HG03135 (cell line): ENCODE measurements around the gene COQ8A.

Experiments used
- ATAC-seq: cut with Tn5 transposase; IDR thresholded peaks from one replicate; pipeline ENCODE4 v1.9.1; 2021; ENCODE audit warnings: mild to moderate bottlenecking, moderate library complexity; ENCODE audit not compliant: unreplicated experiment

COQ8A gene

DNA sequence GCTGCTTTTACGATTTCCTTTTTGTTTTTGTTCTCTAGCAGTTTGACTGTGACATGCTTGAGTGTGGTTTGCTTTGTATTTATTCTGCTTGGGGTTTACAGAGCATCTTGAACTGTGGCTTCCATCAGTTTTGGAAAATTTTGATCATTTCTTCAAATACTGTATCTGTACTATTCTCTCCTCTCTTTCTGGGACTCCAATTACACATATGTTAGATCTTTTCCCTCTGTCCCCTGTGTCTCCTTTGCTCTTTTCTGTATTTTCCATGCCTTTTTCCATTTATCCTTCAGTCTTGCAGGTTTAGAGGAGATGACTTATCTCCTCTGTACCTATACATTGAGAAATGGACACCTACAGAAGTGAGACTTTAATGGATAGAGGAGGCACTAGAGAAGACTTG lies 31.7 kb downstream of the COQ8A start:
- no peak for ATAC-seq

DNA sequence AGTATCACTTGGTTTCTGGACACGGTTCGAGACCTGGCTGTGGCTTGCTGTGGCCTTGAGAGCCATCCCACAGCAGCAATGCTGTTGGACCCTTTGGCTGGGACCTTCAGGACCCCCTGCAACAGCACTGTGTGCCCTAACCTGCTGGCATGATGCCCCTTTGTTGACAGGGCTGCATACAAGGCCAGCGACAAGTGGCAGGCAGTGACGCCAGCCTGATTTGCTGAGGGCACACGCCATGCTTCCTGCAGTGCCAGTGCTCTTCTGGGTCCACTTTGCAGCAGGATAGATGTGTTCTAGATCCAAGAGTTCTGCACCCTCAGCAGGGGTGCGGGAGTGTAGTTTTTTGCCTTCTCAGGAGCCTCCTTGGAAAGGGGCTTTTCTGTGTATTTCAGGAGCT lies 32.8 kb downstream of the COQ8A start:
- no peak for ATAC-seq

DNA sequence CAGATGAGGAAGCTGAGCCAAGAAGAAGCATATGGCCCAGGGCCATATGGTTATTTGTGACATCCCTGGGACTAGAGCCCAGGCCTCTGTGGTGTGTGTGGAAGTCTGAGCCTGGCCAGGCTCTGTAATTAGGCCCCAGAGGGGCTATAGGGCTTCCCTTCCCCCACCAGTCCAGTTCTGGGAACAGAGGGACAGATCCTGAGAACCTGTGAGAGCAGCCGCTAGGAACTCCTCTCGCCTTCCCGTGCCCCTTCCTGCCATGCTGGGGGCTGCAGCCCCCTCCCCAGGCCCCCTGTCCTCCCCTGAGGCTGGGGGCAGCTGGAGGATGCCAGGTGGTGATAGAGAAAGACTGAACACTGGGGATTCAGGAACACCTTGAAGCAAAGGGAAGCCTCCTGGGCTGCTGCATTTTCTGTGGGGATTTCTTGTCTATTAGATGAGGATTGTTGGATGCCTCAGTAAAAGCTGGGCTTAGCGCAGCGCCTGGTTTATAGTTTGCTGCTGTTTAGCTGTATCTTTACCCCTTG lies 33.3 kb downstream of the COQ8A start:
- no peak for ATAC-seq

DNA sequence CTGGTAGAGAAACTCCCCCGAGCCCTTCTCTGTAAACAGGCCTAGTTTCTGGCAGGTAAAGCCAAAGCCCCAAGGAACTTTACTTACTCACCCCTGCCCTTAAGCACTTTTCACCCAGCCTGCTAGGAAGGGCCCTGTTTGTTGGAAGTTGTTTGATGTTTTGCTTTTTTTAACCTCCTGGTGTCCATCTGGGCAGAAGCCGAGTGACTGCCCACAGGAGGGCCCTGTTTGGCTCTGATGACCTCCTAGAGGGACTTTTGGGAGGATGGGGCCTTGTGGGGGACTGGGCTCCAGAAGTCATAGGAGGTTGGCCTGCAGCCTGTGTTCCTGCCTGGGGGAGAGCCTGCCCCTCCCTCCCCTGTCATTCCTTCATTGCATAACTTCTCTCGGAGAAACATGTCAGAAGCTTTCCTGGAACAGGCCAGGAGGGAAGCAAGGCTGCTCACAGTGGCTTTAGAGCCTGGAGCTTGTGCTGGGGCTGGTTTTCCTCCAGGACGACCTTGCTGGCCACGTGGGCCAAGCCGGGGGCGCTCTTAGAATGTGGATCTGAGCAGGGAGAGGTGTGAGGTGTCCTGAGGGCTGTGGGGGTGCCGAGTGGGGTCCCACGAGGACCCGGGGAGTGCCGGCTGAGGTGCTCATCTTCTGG lies 33.9 kb downstream of the COQ8A start:
- no peak for ATAC-seq

DNA sequence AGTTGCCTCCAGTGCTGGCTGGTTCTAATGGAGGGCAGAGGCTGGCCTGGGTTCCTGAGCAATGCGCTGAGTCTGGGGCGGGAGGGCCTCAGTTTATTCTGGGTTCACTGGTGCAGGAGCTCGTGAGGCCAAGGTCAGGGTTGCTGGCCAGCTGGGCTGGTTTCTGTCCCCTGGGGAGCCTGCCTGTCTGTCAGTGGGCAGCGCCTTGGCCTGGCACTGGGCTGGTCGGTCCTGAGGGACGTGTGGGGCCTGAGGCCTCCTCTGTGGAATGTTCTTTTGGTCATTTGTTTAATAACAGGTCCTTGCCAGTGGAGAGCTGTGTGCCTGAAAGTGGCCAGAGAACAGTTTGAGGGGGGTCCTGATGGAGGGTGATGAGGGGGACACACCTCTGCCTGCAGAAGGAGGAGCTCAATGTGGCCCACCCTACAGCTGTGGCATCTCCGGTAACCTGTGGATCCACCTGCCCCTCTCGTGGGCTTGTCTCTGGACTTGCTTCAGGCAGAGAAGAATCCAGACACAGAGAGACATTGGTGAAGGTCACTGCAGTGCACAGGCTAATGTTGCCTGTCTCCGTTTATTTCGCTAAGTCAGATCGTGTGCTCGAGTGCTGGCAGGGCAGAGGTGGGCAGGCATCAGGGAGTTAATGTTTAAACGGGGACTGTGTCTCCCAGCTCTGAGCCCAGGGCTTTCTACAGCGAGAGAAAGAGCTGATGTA lies 34.6 kb downstream of the COQ8A start:
- no peak for ATAC-seq

DNA sequence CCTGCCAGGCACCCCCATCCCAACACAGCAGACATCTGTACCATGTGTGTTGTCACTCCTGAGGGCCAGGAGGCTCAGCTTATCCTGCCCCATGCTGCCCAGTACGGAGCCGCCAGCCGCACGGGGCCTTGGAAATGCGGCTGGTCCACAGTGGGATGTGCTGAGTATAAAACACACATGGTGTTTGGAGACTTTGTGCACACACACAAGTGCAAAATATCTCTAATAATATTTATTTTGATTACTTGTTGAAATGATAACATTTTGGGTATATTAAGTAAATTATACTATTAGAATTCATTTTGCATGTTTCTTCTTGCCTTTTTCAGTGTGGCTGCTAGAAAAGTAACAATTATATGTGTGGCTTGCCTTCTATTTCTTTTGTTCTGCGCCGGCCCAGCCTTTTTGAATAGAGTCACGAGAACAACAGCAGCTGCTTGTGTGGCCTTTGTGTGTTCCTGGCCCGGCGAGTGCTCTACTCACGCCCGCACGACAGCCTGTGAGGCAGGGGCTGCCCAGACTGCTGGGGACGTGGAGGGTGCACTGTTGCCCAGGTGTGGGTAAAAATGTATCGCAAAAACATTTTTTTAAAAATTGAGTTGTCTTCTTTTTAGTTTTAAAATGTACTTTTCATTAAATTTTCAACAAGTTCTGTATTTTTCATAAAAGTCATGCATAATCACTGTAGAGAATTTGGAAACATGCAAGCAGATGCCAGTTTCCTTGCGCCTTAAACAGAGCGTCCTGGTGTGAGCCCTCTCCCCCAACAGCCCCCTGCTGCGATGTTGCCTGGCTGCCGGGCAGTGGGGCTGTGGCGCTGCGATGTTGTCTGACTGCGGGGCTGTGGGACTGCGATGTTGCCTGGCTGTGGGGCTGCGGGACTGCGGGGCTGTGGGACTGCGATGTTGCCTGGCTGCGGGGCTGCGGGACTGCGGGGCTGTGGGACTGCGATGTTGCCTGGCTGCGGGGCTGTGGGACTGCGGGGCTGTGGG lies 35.5 kb downstream of the COQ8A start:
- ATAC-seq = no peak

DNA sequence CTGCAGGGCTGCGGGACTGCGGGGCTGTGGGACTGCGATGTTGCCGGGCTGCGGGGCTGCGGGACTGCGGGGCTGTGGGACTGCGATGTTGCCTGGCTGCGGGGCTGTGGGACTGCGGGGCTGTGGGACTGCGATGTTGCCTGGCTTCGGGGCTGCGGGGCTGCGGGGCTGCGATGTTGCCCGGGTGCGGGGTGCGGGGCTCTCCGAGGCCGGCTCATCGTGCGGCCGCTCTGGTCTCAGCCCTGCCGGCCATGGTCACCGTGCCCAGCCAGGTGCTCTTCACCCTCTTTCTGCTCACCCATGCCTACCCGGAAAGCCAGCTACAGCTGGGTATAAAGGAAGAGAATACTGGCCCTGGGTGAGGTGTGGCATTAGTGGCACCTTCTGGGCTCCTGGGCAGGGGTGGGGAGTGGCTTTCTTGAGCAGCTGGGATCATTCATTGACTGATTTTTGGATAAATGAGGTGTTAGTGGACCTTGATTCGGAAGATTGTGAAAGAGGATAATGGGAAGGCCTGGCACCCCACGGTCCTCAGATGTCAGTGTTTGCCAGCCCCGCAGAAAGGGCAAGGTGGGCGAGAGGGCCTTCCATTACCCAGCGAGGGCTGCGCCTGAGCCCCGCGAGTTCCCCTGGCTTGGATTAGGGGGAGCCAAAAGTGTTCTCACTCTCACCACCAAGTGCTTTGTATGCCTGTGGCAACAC lies 36.3 kb downstream of the COQ8A start:
- ATAC-seq = no peak

DNA sequence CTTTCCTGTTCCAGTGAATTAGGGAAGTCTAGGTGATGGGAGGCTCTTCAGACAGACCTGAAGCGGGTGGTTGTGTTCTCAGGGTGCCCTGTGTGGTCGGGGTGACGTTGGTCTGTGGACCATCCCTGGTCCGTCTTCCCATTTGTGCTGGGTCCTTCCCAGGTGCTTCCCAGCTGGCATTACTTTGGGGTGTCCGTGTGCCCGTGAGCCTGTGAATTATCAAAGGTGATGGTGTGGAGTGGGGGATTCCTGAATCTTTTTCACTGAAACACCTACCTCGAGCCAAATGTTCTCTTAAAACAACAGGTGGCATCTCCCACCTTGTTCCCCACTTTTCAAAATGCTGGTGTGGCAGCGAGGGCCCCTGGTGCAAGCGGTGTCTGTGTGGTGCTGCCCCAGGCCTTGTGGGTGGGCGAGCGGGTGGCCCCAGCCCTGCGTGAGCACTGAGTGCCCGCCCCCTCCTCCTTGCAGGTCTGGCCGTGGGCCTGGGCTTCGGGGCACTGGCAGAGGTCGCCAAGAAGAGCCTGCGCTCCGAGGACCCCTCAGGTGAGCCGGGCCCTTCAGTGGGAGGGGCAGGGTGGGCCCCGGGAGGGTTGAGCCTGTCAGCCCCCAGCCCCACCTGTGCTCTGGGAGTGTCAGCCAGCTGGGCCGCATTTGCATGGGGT lies 37.0 kb downstream of the COQ8A start:
- no peak for ATAC-seq

DNA sequence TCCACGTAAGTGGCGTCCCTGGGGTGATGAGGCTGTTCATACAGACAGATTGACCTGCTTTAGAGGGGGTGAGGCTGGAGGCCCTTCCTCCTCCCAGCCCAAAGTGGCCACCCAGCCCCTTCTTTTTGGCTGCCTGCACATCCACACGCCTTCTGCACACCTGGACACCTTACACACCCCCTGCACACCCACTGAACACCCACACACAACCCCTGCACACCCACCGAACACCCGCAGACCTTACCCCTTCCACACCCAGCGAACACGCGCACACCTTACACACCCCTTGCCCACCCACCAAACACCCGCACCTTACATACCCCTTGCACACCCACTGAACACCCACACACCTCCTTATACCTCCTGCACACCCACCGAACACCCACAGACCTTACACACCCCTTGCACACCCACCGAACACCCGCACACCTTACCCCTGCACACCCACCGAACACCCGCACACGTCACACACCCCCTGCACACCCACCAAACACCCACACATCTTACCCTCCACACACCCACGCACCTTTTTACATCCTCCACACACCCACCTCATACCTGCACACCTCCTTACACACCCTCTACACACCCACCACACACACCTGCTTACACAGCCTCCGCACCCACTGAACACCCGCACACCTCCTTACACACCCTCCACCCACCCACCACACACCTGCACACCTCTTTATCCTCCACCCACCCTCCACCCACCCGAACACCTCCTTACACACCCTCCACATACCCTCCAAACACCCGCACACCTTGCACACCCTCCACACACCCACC lies 37.7 kb downstream of the COQ8A start:
- ATAC-seq = no peak

DNA sequence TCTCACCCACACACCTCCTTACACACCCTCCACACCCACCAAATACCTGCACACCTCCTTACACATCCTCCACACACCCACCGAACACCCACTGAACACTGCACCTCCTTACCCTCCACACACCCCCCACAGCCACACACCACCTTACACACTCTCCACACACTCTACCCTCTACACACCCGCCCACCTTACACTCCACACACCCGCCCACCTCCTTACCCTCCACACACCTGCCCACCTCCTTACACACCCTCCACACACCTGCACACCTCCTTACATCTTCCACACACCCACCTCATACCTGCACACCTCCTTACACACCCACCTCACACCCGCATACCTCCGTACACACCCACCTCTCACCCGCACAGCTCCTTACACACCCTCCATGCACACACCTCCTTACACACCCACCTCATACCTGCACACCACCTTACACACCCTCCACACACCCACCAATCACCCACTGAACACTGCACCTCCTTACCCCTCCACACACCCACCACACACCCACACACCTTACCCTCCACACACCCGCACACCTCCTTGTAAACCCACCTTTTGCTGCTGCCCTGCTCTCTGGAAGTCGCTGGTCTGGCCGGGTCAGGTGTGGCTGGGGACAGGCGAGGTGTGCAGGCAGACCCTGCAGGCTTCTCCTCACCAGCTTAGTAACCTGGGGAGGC lies 38.5 kb downstream of the COQ8A start:
- ATAC-seq = no peak

DNA sequence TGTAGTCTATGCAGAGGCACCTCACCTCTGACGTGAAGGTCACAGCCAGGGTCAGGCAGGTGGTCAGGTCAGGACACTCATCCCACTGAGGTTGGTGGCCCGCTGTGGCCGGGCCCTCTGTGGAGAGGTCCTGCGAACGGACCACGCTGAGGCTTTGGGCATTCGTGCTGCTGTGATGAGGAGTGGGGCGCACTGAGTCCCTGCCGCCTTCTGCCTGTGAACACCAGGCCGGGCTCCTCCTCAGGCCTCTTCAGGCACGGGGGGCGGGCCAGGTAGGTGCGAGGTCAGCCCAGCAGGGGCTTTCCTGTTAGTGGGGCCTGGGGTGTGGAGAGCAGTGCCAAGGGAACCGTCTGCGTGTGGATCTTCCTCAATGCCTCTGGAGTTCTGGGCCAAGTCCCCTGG lies 39.0 kb downstream of the COQ8A start:
- no peak for ATAC-seq

DNA sequence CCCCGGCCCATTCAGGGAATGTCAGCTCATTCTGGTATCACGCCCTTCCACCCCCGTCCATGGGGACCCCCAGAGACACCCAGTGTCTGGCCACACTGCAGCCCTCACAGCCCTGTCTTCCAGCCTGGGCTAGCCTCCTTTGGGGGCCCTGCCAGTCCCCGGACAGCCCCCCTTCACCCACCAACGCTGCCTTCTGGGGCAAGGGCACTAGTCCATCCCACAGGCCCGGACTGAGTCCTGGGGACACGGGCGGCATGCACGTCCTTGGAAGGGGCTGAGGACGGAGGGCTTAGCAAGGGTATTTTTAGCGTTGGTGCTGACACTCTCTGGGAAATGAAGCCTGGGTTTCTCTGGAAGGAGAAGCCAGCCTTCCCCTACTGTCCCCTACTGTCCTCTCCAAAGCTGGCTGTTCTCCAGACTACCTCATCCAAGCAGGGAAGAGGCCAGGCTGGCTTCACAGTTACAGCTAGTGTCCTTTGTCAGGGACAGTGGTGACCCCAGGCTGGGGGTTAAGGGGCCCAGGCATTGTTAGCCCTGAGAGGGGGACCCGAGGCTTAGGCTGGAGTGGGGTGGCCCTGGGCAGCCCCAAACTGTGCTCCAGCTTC lies 39.5 kb downstream of the COQ8A start:
- ATAC-seq = no peak

DNA sequence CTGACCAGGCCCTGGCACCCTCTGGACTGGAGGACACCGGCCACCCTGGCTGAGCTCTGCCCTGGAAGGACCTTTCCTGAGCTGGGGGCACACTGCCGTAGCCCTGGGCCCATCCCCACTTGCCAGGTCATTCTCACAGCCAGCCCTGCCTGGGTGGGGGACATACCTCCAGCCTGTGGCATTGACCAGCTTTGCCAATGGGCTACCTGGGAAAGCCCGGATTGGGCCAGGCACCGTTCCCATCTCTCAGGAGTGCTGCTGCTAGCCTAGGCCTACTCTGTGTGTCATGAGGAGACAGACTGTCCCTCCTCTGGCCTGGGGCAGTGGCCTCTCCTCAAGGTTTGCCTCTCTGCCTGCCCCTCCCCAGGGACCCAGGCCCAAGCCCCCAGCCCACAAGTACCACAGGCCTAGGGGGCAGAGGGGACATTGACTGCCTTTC lies 40.0 kb downstream of the COQ8A start:
- no peak for ATAC-seq

DNA sequence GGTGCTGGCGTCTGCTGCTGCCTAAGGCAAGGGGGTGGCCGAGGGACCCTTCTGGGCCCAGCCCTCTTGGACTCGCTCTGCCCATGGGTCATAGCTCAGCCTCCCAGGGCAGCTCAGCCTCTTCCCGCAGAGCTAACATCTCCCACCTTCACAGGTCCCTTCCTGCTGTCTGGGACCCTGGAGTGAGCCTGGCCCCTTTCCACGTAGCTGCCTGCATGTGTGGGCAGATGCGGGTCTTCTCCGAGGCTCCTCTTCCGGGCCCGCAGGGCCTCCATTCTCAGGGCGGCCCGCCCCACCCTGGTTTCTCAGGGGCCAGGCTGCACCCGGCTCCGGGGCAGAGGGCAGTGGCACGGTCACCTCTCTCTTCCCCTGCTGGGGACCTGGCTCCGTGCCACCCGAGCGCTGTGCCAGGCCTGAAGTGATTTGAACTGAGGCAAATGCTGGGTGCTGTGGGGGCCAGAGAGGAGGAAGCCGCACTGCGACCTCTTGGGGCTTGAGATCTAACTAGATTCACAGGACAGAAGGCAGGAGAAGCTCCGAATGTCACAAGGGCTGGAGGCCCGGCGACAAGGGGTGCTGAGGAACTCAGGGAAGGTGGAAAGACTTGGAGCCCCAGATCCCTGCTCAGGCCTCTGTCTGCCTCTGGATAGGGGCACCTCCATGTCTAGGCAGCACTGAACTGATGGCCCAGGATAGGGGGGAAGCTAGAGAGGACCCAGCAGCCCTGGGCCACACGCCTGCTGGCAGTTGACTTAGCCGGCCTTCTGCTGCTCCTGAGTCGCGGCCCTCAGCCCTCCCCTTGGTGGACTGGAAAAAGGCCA lies 40.7 kb downstream of the COQ8A start:
- no peak for ATAC-seq

DNA sequence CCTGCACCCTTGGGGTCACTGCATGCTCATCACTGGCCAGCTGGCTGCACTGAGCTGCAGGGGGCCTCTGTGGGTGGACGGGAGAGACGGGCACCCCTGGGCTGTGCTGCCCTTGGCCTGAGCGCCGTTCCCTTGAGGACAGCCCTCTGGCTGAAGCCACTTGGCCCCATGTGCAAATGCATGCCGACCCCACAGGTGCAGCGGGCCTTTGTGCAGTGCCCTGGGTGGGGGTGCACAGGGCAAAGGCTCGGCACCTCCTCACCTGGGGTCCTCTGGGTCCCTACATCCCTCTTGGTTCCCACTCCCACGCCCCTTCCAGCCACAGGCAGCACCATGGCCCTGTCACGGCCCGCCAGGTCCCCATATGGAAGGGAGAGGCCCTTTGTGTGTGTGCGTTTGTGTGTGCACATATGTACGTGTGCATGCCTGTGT lies 41.3 kb downstream of the COQ8A start:
- no peak for ATAC-seq

DNA sequence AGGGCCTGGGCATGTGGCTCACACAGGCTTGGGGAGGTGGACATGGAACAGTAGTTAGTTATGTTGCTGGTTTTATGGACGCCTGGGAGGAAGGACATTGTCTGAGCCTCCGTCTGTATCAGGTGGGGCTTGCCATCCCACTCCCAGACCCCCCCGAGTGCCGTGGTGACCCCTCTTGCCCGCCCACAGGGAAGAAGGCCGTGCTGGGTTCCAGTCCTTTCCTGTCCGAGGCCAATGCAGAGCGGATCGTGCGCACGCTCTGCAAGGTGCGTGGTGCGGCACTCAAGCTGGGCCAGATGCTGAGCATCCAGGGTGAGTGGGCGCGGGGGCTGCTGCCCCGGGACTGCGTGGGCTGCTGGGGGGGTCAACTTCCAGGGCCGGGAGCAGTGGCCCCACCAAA lies 41.7 kb downstream of the COQ8A start:
- no peak for ATAC-seq

DNA sequence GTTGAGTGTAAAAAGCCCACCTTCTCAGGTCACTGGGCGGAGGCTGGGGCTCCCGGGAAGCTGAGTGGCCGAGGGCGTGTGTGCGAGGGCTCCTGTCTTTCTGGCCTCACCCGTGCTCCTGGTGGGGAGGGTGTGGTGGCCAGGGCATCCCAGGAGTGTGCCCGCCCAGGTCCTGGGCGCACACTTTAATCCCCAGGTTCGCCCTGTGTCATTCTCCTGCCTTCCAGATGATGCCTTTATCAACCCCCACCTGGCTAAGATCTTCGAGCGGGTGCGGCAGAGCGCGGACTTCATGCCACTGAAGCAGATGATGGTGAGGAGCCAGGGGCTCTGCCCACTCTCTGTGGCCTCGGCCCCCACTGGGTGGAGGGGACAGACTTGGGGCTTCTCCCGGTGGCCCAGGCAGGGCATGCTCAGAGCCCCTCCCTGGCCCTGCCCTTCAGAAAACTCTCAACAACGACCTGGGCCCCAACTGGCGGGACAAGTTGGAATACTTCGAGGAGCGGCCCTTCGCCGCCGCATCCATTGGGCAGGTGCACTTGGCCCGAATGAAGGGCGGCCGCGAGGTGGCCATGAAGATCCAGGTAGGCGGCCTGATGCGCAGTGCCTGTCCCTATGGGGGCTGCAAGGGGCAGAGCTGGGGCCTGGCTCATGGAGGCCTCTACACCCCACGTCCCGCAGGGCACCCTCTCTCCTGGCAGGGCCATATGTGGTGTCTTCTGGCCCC lies 42.5 kb downstream of the COQ8A start:
- ATAC-seq = no peak
